HG02642 (cell line): ENCODE data around the gene KRTAP10-7.
"Not testable (repeated sequence)": the region's sequence is repeated elsewhere in the genome, so short reads cannot be mapped to it uniquely, and the experiment has no call there.

Experiments used
- ATAC-seq: cut with Tn5 transposase; IDR thresholded peaks from one replicate; pipeline ENCODE4 v1.9.1; 2021; ENCODE audit warnings: mild to moderate bottlenecking; ENCODE audit not compliant: unreplicated experiment, poor library complexity

Gene KRTAP10-7, protein sequence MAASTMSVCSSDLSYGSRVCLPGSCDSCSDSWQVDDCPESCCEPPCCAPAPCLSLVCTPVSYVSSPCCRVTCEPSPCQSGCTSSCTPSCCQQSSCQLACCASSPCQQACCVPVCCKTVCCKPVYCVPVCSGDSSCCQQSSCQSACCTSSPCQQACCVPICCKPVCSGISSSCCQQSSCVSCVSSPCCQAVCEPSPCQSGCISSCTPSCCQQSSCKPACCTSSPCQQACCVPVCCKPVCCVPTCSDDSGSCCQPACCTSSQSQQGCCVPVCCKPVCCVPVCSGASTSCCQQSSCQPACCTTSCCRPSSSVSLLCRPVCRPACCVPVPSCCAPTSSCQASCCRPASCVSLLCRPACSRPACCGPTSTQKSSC

DNA sequence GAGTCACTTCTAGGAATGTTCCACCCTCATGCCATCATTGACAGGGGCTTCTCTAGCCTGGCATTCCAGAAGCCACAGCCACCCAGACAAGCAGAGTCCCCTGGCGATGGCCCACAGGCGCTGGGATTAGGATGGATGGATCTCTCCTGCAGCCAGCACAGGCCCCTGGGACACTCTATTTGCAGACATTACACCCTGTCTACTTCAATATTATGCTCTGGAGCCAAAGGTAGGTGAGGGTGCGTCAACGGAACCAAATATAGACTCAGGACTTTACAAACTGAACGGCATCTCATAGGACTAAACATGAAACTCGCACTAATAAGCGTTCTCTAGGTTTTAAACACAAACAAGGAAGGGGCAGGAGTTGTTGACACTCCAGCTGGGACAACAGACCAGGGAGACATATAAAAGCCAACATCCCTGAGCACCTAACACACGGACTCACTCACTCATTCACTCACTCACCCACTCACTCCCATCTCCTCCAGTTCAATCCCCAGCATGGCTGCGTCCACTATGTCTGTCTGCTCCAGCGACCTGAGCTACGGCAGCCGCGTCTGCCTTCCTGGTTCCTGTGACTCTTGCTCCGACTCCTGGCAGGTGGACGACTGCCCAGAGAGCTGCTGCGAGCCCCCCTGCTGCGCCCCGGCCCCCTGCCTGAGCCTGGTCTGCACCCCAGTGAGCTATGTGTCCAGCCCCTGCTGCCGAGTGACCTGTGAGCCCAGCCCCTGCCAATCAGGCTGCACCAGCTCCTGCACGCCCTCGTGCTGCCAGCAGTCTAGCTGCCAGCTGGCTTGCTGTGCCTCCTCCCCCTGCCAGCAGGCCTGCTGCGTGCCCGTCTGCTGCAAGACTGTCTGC, at the start of gene KRTAP10-7:
KRTAP10-7 (plus strand) TSS at position 480 of the 861 bp plus-strand sequence; CDS start at position 505, 25 bp downstream.
- ATAC-seq = not testable (repeated sequence)

DNA sequence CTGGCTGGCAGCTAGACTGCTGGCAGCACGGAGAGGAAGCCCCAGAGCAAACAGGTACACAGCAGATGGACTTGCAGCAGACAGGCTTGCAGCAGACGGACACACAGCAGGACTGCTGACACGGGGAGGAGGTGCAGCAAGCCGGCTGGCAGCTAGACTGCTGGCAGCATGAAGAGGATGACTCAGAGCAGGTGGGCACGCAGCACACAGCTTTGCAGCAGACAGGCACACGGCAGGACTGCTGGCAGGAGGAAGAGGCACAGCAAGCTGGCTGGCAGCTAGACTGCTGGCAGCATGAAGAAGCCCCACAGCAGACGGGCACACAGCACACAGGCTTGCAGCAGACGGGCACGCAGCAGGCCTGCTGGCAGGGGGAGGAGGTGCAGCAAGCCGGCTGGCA, 49.6 kb upstream of the KRTAP10-7 start:
- ATAC-seq = no peak

- ATAC-seq = no peak
Observed at GRCh38 chr21:44551340-44551961, 48.9 kb upstream of the KRTAP10-7 start, which contains the start of gene KRTAP10-2. TSS of gene KRTAP10-2 (minus strand) at chr21:44551505. CDS start at chr21:44551458, 47 bp downstream.

GRCh38 chr21:44552136-44552535, 48.3 kb upstream of the KRTAP10-7 start:
- no peak for ATAC-seq

DNA sequence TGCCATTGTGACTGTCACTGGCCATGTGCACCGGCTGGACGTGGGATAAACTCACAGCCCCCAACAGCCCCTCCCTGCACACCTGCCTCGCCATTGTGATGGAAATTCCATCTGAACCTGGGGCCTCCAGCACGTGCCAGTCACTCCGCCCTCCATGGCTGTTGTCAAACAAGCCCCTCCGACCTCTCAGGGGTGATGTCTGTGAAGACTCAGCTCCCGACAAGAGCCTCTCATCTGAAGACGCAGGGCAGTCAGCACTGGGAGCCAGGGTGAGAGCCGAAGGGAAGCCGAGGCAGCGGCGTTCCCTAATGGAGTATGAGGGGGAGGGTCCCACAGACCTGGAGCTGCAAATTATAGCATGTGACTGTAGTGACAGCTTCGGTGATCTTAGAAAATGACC, 47.7 kb upstream of the KRTAP10-7 start:
- ATAC-seq = no peak

- ATAC-seq = no peak
Observed at GRCh38 chr21:44555200-44555875, 45.1 kb upstream of the KRTAP10-7 start.

DNA sequence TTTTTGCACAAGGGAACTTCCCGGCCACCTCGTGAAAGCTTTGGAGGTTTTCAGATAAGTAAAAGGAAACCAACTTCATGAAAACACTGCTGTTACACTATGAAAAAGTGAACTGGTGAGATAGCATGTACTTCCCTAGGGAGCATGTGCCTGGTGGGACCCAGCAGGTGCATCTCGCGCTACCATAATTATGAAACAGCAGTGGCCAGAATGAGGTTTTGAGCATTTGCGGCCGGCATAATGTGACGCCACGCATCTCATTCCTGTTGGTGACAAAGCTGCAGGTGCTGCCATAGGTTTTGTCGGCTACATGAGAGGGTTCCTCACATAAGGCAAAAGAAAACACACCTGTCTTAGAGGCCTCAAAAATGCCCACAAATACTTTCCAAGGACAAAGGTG, 43.5 kb upstream of the KRTAP10-7 start:
- no peak for ATAC-seq

- no peak for ATAC-seq
Observed at GRCh38 chr21:44557491-44558328, 42.7 kb upstream of the KRTAP10-7 start.

DNA sequence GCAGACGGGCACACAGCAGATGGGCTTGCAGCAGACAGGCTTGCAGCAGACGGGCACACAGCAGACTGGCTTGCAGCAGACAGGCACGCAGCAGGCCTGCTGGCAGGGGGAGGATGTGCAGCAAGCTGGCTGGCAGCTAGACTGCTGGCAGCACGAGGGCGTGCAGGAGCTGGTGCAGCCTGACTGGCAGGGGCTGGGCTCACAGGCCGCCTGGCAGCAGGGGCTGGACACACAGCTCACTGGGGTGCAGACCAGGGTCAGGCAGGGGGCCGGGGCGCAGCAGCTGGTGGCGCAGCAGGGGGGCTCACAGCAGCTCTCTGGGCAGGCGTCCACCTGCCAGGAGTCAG, 42.1 kb upstream of the KRTAP10-7 start:
- not testable (repeated sequence) for ATAC-seq

DNA sequence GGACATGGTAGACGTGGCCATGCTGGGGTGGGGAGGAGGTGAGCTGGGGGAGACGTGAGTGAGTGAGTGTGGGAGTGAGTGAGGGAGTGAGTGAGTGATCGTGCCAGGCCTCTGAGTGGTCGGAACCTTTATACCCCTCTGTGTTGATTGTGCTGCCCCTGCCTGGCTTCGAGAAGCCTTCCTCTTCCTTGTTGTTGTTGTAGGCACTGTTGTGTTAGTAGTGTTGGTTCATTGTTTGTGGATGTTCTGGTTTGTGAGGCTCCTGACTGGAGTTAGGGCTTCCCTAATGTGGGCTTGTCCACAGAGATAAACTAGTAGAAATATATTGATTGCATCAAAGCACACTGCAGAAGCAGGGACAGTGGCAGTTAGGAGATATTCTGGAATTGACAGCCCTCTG, 41.7 kb upstream of the KRTAP10-7 start, which contains the start of gene KRTAP10-3:
KRTAP10-3 (minus strand) TSS at position 101 of the 400 bp plus-strand sequence; CDS start at position 21, 80 bp downstream.
- no peak for ATAC-seq

GRCh38 chr21:44564099-44564498, 36.3 kb upstream of the KRTAP10-7 start:
- no peak for ATAC-seq

DNA sequence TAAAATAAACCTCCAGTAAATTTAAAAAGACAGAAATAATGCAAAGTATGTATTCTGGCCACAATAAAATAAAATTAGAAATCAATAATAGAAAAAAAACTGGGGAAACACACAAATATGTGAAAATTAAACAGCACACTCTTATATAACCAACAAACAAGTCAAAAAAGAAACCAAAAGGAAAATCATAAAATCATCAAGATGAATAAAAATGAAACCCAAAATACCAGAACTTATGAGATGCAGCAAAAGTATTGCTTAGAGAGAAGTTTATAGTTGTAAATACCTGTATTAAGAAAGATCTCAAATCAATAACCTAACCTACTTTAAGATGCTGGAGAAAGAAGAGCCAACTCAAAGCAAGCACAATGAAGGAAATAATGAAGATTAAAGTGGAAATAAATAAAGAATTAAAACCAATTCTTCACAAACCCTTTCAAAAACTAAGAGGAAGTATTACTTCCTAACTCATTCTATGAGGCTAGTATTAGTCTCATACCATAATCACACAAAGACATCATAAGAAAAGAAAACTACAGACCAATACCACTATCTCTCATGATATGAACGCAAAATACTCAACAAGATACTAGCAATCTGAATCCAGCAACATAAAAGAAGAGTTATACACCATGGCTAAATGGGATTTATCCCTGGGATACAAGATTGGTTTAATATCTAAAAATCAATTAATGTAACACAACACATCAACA, 35.4 kb upstream of the KRTAP10-7 start:
- ATAC-seq = no peak

DNA sequence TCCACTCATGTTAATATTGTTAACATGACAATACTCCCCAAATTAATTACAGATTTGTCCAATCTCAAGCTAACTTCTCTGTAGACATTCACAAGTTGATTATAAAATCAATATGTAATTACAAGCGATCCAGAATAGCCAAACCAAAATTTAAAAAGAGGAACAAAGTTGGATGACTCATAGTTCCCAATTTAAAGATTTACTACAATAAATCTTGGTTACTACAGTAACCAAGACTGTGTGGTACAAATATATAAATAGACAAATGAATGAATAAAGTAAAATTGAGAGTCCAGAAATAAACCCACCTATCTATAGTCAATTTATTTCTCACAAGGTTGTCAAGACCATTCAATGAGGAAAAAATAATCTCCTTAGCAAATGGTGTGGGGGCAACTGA, 34.0 kb upstream of the KRTAP10-7 start:
- no peak for ATAC-seq

DNA sequence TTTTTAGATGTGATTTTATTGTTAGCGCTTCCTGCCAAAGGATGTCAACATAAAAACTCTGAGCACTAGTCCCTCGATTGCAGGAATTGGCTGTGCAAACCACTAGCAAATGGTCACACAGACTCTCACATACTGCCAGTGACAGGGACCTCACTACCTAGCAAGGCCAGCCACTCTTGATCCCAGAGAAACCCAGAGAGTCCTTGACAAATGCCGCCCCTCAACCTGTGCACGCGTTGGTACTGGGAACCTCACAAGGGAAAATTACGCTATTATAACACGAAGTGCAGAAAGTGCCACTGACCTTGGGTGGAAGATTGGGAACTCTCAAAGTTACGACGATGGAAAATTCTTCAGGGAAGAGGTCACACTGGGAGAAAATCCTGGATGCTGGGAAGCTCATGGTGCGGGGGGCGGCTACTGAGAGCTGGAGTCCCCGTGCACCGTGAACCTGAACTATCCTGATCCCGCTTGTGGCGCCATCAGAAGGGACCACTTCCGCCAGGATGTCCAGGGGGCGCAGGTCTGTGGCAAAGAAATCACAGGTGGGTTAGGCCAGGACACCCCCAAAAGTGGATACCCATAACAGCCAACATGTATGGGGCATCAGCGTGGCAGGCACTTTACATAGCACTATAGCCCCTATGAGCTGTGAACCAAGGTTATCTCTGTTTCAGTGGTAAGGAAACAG, 32.8 kb upstream of the KRTAP10-7 start:
- no peak for ATAC-seq

DNA sequence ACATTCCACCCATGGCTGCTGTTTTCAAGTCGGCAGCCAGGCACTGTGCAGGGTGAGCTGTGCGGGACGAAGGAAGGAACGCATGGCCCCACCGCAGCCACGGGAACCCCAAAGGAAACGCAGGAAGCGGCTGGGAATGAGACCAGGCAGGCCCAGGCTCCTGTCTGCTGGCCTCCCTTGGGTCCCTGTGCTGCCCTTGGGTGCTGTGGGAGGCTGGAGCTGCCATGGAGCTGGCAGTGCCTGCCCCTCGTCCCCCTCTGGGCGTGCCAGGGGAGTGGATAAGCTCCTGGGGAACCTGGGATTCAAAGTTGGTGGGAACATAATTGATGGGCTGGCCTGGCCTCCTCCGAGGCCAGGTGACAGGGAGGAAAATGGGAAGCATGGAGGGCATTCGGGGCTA, 32.1 kb upstream of the KRTAP10-7 start:
- ATAC-seq = no peak

DNA sequence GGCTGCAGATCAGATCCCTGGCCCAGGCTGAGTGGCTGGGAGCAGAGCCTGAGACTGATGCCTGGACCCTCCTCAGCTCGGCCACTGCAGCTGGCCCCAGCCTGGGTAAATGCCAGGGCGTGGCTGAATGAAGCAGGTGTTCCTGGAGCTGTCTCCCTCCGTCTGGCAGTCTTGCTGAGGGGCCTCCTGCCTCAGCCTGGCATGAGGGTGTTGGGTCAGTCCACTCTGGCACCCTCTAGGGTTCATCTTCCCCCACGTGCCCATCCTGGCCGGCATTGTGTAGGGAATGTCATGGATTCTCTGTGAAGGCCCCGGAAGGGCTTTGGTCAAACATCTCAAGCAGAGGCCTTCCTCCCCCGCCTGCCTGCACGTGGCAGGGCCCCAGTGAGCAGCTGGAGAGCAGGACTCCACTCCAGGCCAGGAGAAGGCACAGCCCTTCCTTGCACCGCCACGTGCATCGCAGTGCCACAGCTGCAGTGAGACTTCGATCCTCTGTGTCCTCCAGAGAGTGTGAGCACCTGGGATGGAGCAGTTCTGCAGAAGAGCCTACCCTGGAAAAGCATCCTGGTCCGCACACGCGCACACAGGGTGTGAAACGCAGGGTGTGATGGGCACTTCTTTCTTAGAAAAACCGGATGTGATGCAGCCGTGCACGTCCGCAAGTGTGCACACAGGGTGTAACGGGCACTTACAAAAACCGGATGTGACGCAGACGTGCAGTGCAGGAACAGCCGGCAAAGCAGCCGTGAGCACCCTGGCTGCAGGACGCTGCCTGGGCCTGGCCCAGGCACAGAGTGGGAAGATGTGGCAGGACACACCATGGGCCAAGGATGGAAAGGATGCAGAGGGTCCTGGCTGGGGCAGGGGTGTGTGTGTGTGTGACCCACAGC, 31.5 kb upstream of the KRTAP10-7 start:
- no peak for ATAC-seq

DNA sequence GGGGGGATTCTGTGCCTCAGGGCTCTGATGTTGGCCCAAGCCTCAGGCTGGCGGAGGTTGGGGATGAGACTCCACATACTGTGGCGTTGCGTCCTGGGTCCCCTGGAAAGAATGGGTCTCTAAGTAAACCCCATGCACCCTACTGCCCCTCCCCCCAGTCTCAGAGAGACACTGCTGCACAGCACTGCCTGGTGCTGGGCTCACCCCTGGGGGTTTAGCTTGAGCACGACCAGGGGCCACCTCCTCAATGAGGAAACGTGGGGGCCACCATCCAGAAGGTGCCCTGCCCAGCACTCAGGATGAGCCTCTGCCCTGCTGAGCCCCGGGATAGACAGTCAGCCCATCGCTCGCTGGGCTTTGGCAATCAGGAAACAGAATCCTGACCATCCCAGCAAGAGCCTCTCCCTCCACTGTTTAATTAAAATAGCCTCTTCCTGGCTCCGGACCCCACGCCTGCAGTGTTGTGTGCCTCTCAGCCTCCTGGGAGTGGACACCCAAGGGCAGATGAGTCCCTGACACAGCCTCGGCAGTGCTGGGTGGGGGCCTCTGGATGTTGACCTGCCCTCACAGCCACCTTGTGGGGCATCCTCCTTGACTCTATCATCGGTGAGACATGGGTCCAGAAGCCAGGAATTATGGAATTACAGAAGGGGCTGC, 30.4 kb upstream of the KRTAP10-7 start:
- no peak for ATAC-seq
